BJ (cell line): ENCODE data around the gene CRABP1. TPM values are rescaled to one million over a fixed set of nuclear protein-coding genes. Genes with fewer than 3 reads are reported as not detected.

Experiments used
- CTCF ChIA-PET: fragments of 350-600 bp; formaldehyde crosslinking; extraction: SDS; loops from one replicate; lab custom pipeline; 2021; ENCODE audit warnings: antibody characterized with exemption, inconsistent platforms; lab: Yijun Ruan, JAX
- POLR2A ChIA-PET: fragments of 300-600 bp; sonication (Branson Sonifier 250); formaldehyde crosslinking; extraction: SDS; loops from one replicate; lab custom pipeline; 2021; ENCODE audit warnings: antibody characterized with exemption; lab: Charles Lee
- DNase-seq: peaks from one replicate; pipeline ENCODE4 v3.0.0-alpha.2; 2011; ENCODE audit warnings: low read depth
- H3K27me3 ChIP-seq: 2 replicates; pipeline ENCODE4 v1.6.0; 2011; ENCODE audit warnings: low read length; ENCODE audit not compliant: control insufficient read depth, insufficient read depth
- H3K36me3 ChIP-seq: 2 replicates; pipeline ENCODE4 v1.5.1; 2011; ENCODE audit warnings: low read length; ENCODE audit not compliant: control insufficient read depth, insufficient read depth
- H3K4me3 ChIP-seq: 2 replicates; pipeline ENCODE4 v1.5.1; 2011; ENCODE audit warnings: low read depth, mild to moderate bottlenecking, control low read depth, low read length
- CTCF ChIP-seq: IDR thresholded peaks from 2 replicates; pipeline ENCODE4 v1.5.1; 2011; ENCODE audit warnings: low read depth, mild to moderate bottlenecking, control low read depth, inconsistent platforms, low read length, moderate library complexity; ENCODE audit not compliant: insufficient read depth
- polyA plus RNA-seq: library from polyadenylated mRNA; depleted of rRNA; stranded (reverse); fragments of >200 nt; gene quantifications from 2 replicates; pipeline ENCODE4 v1.2.3, GENCODE V29; 2011

CRABP1 gene
- polyA plus RNA-seq, 1 experiment: not detected

GRCh38 chr15:78345396-78346125 lies 5.4 kb downstream of the CRABP1 start:
- POLR2A ChIA-PET: no interaction called here

GRCh38 chr15:78347586-78348543 lies 7.7 kb downstream of the CRABP1 start:
- CTCF ChIA-PET: interaction anchor here (1.0 kb wide), 1 partner anchor 8 kb away, joined by 3 read pairs; no protein-coding TSS in a partner anchor
- peaks cover 27% of the 10 kb centered on the region for H3K27me3 ChIP-seq

More at GRCh38 chr15:78345396-78346125, 5.4 kb downstream of the CRABP1 start:
- Histone ChIP-seq H3K4me3 (no peak overlapping the region), H3K36me3 (no peaks in the 10 kb centered on the region), H3K27me3 (peaks cover 43% of the 10 kb centered on the region)
- CTCF ChIA-PET: interaction anchor here (0.5 to 2.9 kb wide), 2 partner anchors 77 to 293 kb away, joined by 3 to 9 read pairs; no protein-coding TSS in a partner anchor
- TF ChIP-seq CTCF: no peak
- DNase-seq: no peak

GRCh38 chr15:78350058-78350457 lies 9.9 kb downstream of the CRABP1 start:
- no peak for DNase-seq
- ChIA-PET POLR2A (no interaction called here), CTCF (no interaction called here)
- no peak for TF ChIP-seq CTCF
- peaks cover 19% of the 10 kb centered on the region for H3K27me3 ChIP-seq
- H3K4me3 ChIP-seq: no peak overlapping the region
- no peaks in the 10 kb centered on the region for H3K36me3 ChIP-seq

More at GRCh38 chr15:78347586-78348543, 7.7 kb downstream of the CRABP1 start:
- Histone ChIP-seq H3K36me3 (no peaks in the 10 kb centered on the region), H3K4me3 (no peak overlapping the region)
- POLR2A ChIA-PET: no interaction called here
- no peak for TF ChIP-seq CTCF
- DNase-seq: no peak

- H3K36me3 ChIP-seq: no peaks in the 10 kb centered on the region
- TF ChIP-seq CTCF: no peak
- H3K27me3 ChIP-seq: peaks cover 14% of the 10 kb centered on the region
- no peak for DNase-seq
- no peak overlapping the region for H3K4me3 ChIP-seq
- ChIA-PET POLR2A (no interaction called here), CTCF (no interaction called here)
Measured at GRCh38 chr15:78351539-78351938, 11.4 kb downstream of the CRABP1 start.

- DNase-seq: no peak
- ChIA-PET POLR2A (no interaction called here), CTCF (interaction anchor here (1.2 kb wide), 2 partner anchors 10 to 45 kb away, joined by 3 to 4 read pairs; no protein-coding TSS in a partner anchor)
- TF ChIP-seq CTCF: no peak
- no peak overlapping the region for H3K4me3 ChIP-seq
- no peaks in the 10 kb centered on the region for H3K36me3 ChIP-seq
- H3K27me3 ChIP-seq: peaks cover 4% of the 10 kb centered on the region
Measured at GRCh38 chr15:78353093-78353492, 12.9 kb downstream of the CRABP1 start.
